Measurements from ENCODE around the gene CMBL. TPM values are rescaled to one million over a fixed set of nuclear protein-coding genes. Genes with fewer than 3 reads are reported as not detected.

The CMBL gene
- polyA plus RNA-seq, 3 donors: 0.39 to 5.4 TPM; not detected in 1

DNA sequence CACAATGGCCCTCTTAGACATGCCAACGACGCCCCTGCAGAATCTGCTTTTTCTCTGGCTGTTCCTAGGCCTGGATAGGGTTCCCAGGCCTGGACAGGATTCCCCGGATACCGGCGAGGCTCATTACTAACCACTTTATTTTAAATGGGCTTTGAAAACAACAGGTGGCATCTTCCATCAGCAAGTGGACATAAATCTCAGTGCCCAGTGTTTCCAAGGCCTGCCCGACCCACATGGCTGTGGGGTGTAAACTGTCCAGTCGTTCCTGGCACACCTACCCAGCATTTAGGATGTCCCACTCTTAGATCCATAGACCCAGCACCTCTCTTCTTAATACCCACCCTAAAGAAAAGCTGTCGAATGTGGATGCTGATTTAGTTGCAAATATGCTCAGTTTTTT, 896 bp downstream of the CMBL start:
- H3K27me3 Mint-ChIP-seq (ENCODE audit: low read depth in 3 of 3): peaks cover 2 to 18% (median 17%) of the 10 kb centered on the region in 3 donors

DNA sequence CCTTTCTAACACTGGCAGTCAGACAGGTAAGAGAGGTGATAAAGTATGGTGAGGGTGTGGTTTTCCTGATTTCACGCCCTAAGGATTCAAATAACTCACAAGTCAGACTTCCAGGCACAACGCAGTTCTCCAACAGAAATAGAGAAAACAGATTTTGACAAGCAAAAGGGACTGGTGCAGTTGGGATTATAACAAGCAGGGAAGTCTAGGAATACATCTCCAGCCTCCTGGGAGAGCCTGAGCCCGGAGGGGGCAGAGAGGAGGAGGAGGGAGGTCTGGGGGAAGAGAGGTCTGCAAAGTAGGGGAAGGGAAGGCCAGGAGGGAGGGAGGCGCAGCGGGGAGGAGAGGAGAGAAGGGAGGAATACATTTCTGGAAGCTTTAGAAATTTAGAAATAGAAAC, 1.6 kb downstream of the CMBL start:
- H3K27ac Mint-ChIP-seq: no peak overlapping the region
- peak overlapping the region; percentile 11 for H2AFZ ChIP-seq (ENCODE audit: insufficient read depth, low read depth, low read length, poor library complexity, severe bottlenecking)
- H3K4me3 Mint-ChIP-seq: peak overlapping the region in 1 of 2 donors; percentile 11
- 100% methylated on average over 3 of the region's 5 CpGs for WGBS (ENCODE audit: insufficient coverage)
- H3K4me1 Mint-ChIP-seq: peaks cover 16% of the 10 kb centered on the region
- H4K20me1 ChIP-seq (ENCODE audit: insufficient read depth, low read length): no peaks in the 10 kb centered on the region
- intact Hi-C loops (cut with micrococcal nuclease): no loop called here
- H3K4me3 ChIP-seq (replicated peaks in 1 of 3; ENCODE audit: low read depth in 2 of 3, low read length in 3 of 3): no peak overlapping the region
- no peaks in the 10 kb centered on the region for H3K79me2 ChIP-seq (ENCODE audit: insufficient read depth, low read length)
- DNase-seq: no peak
- H3K27me3 ChIP-seq (ENCODE audit: control insufficient read depth in 2 of 2, insufficient read depth in 2 of 2, low read length in 2 of 2): peaks cover 0 to 3% of the 10 kb centered on the region in 2 donors
- no peak overlapping the region for H3K9ac ChIP-seq (ENCODE audit: insufficient read depth, low read length, poor library complexity, severe bottlenecking)
- no peaks in the 10 kb centered on the region for H3K9me3 ChIP-seq (replicated peaks in 1 of 2; ENCODE audit: control insufficient read depth in 1 of 2, insufficient read depth in 1 of 2, low read length in 2 of 2)
- no peaks in the 10 kb centered on the region for H3K36me3 ChIP-seq (replicated peaks in 1 of 2; ENCODE audit: control insufficient read depth in 1 of 2, insufficient read depth in 2 of 2, low read length in 2 of 2)
- no peak overlapping the region for H3K27ac ChIP-seq (ENCODE audit: low read depth in 1 of 2, low read length in 2 of 2)
- TF ChIP-seq, protein P1, sequence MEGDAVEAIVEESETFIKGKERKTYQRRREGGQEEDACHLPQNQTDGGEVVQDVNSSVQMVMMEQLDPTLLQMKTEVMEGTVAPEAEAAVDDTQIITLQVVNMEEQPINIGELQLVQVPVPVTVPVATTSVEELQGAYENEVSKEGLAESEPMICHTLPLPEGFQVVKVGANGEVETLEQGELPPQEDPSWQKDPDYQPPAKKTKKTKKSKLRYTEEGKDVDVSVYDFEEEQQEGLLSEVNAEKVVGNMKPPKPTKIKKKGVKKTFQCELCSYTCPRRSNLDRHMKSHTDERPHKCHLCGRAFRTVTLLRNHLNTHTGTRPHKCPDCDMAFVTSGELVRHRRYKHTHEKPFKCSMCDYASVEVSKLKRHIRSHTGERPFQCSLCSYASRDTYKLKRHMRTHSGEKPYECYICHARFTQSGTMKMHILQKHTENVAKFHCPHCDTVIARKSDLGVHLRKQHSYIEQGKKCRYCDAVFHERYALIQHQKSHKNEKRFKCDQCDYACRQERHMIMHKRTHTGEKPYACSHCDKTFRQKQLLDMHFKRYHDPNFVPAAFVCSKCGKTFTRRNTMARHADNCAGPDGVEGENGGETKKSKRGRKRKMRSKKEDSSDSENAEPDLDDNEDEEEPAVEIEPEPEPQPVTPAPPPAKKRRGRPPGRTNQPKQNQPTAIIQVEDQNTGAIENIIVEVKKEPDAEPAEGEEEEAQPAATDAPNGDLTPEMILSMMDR (IDR thresholded peaks at IDR 0.05): no peak
- peaks cover 0 to 4% of the 10 kb centered on the region in 2 donors for H3K36me3 Mint-ChIP-seq
- no peaks in the 10 kb centered on the region for H3K4me1 ChIP-seq (ENCODE audit: control insufficient read depth in 1 of 2, insufficient read depth in 2 of 2, low read length in 2 of 2)
- H3K9me3 Mint-ChIP-seq: no peaks in the 10 kb centered on the region
- peaks cover 2 to 18% (median 17%) of the 10 kb centered on the region in 3 donors for H3K27me3 Mint-ChIP-seq (ENCODE audit: low read depth in 3 of 3)
- no peak overlapping the region for H3K4me2 ChIP-seq (replicated peaks; ENCODE audit: extremely low read depth, low read length, poor library complexity, severe bottlenecking)

More for the DNA sequence above, 896 bp downstream of the CMBL start:
- H3K4me1 ChIP-seq (ENCODE audit: control insufficient read depth in 1 of 2, insufficient read depth in 2 of 2, low read length in 2 of 2): peaks cover 3 to 4% of the 10 kb centered on the region in 2 donors
- H3K4me3 ChIP-seq (replicated peaks in 1 of 3; ENCODE audit: low read depth in 2 of 3, low read length in 3 of 3): peak overlapping the region in 1 of 3 experiments; percentile 81
- H3K79me2 ChIP-seq (ENCODE audit: insufficient read depth, low read length): no peaks in the 10 kb centered on the region
- peaks cover 0 to 3% (median 0%) of the 10 kb centered on the region in 7 donors for H3K9me3 Mint-ChIP-seq
- intact Hi-C loops (cut with micrococcal nuclease): no loop called here
- H3K27ac ChIP-seq (ENCODE audit: low read depth in 1 of 2, low read length in 2 of 2): no peak overlapping the region
- H3K36me3 ChIP-seq (replicated peaks in 1 of 2; ENCODE audit: control insufficient read depth in 1 of 2, insufficient read depth in 2 of 2, low read length in 2 of 2): no peaks in the 10 kb centered on the region
- H4K20me1 ChIP-seq (ENCODE audit: insufficient read depth, low read length): no peaks in the 10 kb centered on the region
- peaks cover 0 to 3% of the 10 kb centered on the region in 2 donors for H3K27me3 ChIP-seq (ENCODE audit: control insufficient read depth in 2 of 2, insufficient read depth in 2 of 2, low read length in 2 of 2)
- peaks cover 21% of the 10 kb centered on the region for H3K4me1 Mint-ChIP-seq
- peak overlapping the region in 1 of 2 donors; percentile 92 for H3K4me3 Mint-ChIP-seq
- H3K36me3 Mint-ChIP-seq: peaks cover 0 to 4% of the 10 kb centered on the region in 2 donors
- DNase-seq: no peak
- TF ChIP-seq, protein P1 (IDR thresholded peaks at IDR 0.05): no peak
- H3K27ac Mint-ChIP-seq: no peak overlapping the region
- no peaks in the 10 kb centered on the region for H3K9me3 ChIP-seq (replicated peaks in 1 of 2; ENCODE audit: control insufficient read depth in 1 of 2, insufficient read depth in 1 of 2, low read length in 2 of 2)
- H3K4me2 ChIP-seq (replicated peaks; ENCODE audit: extremely low read depth, low read length, poor library complexity, severe bottlenecking): peak overlapping the region; percentile 89
- peak overlapping the region; percentile 98 for H2AFZ ChIP-seq (ENCODE audit: insufficient read depth, low read depth, low read length, poor library complexity, severe bottlenecking)
- 86% methylated on average over 5 of the region's 8 CpGs for WGBS (ENCODE audit: insufficient coverage)
- no peak overlapping the region for H3K9ac ChIP-seq (ENCODE audit: insufficient read depth, low read length, poor library complexity, severe bottlenecking)
